Natural killer cell treated with Interleukin-12 subunit alpha and Interleukin-12 subunit beta and Interleukin-15 and Interleukin-18, amount 100 ng/mL, for 72 hours (primary cell): ENCODE results near the gene TNK2. TPM values are rescaled to one million over a fixed set of nuclear protein-coding genes. Genes with fewer than 3 reads are reported as not detected.
A peak's percentile ranks its signal among the peaks of the same experiment; 100 is the strongest.
"Not testable (repeated sequence)": the region's sequence is repeated elsewhere in the genome, so short reads cannot be mapped to it uniquely, and the experiment has no call there.

Source experiments
- ATAC-seq, 2 donors: fragments of 150-1000 bp; cut with Tn5 transposase in 1 of 2; sonication (Bioruptor Pico), chemical (Tn5 transposase) in 1 of 2; 2 replicates each; pipeline ENCODE4 v1.10.0; 2021
- DNase-seq: peaks from one replicate; pipeline ENCODE4 v3.0.0; 2022; ENCODE audit warnings: low spot score
- H3K27ac Mint-ChIP-seq, 2 donors: 1 replicate in 1 of 2; 2 replicates in 1 of 2; pipeline ENCODE4 v1.8.0; 2022; ENCODE audit warnings: mixed read lengths in 2 of 2, mild to moderate bottlenecking in 1 of 2, moderate library complexity in 1 of 2
- H3K27me3 Mint-ChIP-seq, 2 donors: 1 replicate in 1 of 2; 2 replicates in 1 of 2; pipeline ENCODE4 v1.8.0; 2022; ENCODE audit warnings: mixed read lengths in 2 of 2
- H3K36me3 Mint-ChIP-seq: one replicate; pipeline ENCODE4 v1.8.0; 2022; ENCODE audit warnings: mixed read lengths
- H3K4me1 Mint-ChIP-seq, 2 donors: 1 replicate in 1 of 2; 2 replicates in 1 of 2; pipeline ENCODE4 v1.8.0; 2022; ENCODE audit warnings: low read depth in 2 of 2, mixed read lengths in 2 of 2, mild to moderate bottlenecking in 1 of 2
- H3K4me3 Mint-ChIP-seq: one replicate; pipeline ENCODE4 v1.8.0; 2022; ENCODE audit warnings: mixed read lengths
- H3K9me3 Mint-ChIP-seq: 2 replicates; pipeline ENCODE4 v1.8.0; 2022; ENCODE audit warnings: mixed read lengths
- total RNA-seq, 2 donors: library from RNA; stranded (reverse); gene quantifications; one replicate each; pipeline ENCODE4 v1.2.3, GENCODE V29; 2022

TNK2 gene
- 100 to 1,000 TPM in 1 of 2 donors, 10 to 100 TPM in 1; 63.5 to 116 TPM for total RNA-seq

DNA sequence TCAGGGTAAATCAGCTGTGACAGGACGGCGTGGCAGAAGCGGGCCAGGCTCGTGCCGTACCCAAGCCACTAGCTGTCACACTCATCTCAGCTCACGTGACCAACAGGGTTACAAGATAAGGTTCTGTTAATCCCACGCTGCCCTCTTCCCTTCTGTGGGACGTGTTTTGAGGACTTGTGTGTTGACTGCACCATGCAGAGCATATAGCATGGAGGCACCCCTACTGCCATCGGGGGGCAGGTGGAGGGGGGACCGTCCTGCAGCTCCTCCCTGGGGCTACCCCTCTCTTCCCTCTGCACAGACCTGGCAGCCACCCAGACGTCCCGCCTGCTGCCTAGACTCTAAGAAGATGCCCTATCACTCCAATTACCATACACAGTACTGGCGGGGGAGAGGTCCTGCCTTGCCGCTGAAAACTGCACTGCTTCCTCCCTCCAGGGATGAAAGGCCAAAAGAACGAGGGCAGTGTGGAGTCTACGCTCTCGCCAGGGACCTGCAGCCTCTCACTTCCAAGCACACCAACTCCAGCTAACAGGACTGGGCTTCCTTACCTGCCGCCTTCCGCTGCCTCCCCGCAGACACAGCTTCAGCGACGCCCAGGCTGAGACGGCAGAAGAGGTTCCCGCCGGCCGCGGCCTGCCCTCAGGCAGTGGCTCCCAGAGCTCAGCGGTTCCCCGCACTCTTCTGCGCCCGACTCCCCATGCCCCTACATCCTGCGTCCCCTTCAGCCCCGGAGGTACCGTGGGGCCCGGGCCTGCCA lies at the start of gene TNK2:
Gene TNK2 (minus strand): TSS at position 618 of the 760 bp plus-strand sequence. CDS start 19,963 bp downstream, outside the sequence.
- H3K4me1 Mint-ChIP-seq = peaks cover 41 to 48% of the 10 kb centered on the region in 2 donors
- ATAC-seq = peak; percentile 0 to 25

GRCh38 chr3:195956577-195956976 lies 48.2 kb upstream of the TNK2 start:
- H3K9me3 Mint-ChIP-seq = peaks cover 4% of the 10 kb centered on the region

More for the DNA sequence above, at the start of gene TNK2:
- no peaks in the 10 kb centered on the region for H3K27me3 Mint-ChIP-seq
- peak within 1 kb of the TSS; percentile 97 for H3K4me3 Mint-ChIP-seq
- no peaks in the 10 kb centered on the region for H3K36me3 Mint-ChIP-seq
- DNase-seq = peak; percentile 69
- peak within 1 kb of the TSS; percentile 96 to 98 for H3K27ac Mint-ChIP-seq
- H3K9me3 Mint-ChIP-seq = no peaks in the 10 kb centered on the region

GRCh38 chr3:195955416-195955841 lies 47.1 kb upstream of the TNK2 start:
- H3K27ac Mint-ChIP-seq = peak overlapping the region; percentile 21 to 73
- H3K4me1 Mint-ChIP-seq = peaks cover 6 to 13% of the 10 kb centered on the region in 2 donors
- peak overlapping the region; percentile 76 for H3K4me3 Mint-ChIP-seq
- H3K36me3 Mint-ChIP-seq, H3K9me3 Mint-ChIP-seq, H3K27me3 Mint-ChIP-seq, ATAC-seq, DNase-seq: not testable (repeated sequence)

More at GRCh38 chr3:195956577-195956976, 48.2 kb upstream of the TNK2 start:
- Mint-ChIP-seq H3K4me1 (peaks cover 17 to 23% of the 10 kb centered on the region in 2 donors), H3K27ac (peak overlapping the region; percentile 21 to 73), H3K36me3 (peaks cover 10% of the 10 kb centered on the region), H3K27me3 (no peaks in the 10 kb centered on the region), H3K4me3 (no peak overlapping the region)
- DNase-seq = no peak
- no peak for ATAC-seq

- Mint-ChIP-seq H3K4me3 (peak overlapping the region; percentile 54), H3K27ac (peak overlapping the region in 1 of 2 donors; percentile 47), H3K4me1 (peaks cover 6 to 13% of the 10 kb centered on the region in 2 donors)
- not testable (repeated sequence) for H3K9me3 Mint-ChIP-seq, H3K36me3 Mint-ChIP-seq, DNase-seq, H3K27me3 Mint-ChIP-seq
- ATAC-seq = peak; percentile 45 to 52
Observed at GRCh38 chr3:195954752-195955119, 46.4 kb upstream of the TNK2 start.

DNA sequence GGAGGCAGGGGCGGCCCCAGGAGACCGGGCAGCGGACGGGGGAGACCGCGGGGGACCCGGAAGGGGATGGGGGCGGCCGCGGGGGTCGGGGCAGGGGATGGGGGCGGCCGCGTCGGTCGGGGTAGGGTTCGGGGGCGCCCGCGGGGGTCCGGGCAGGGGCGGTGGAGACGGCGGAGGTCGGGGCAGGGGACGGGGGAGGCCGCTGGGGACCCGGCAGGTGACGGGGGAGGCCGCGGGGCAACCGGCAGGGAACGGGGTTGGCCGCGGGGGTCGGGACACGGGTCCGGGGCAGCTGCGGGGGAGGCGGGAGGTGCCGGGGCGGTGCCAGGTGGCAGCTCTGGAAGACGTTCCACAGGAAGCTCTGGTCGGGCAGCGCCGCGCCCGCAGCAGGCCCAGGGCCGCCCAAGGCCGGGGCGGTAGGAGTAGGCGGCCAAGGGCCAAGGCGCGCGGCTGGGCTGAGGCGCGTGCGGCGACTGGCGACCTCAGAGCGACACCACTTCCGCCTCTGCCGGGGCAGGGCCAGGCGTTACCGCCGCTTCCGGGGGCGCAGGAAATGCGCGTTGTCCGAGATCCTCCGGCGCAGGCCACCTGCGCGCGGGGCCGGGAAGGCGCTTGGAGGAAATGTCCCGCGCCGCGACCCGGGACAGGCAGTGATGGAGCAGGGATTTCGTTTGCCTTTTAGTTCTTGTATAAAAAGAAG lies 45.9 kb upstream of the TNK2 start:
- not testable (repeated sequence) for H3K36me3 Mint-ChIP-seq, H3K27me3 Mint-ChIP-seq, H3K9me3 Mint-ChIP-seq
- Mint-ChIP-seq H3K27ac (peak overlapping the region in 1 of 2 donors; percentile 47), H3K4me3 (peak overlapping the region; percentile 54), H3K4me1 (peaks cover 5 to 11% of the 10 kb centered on the region in 2 donors)
- DNase-seq (peak; percentile 93), ATAC-seq (peak; percentile 99)

DNA sequence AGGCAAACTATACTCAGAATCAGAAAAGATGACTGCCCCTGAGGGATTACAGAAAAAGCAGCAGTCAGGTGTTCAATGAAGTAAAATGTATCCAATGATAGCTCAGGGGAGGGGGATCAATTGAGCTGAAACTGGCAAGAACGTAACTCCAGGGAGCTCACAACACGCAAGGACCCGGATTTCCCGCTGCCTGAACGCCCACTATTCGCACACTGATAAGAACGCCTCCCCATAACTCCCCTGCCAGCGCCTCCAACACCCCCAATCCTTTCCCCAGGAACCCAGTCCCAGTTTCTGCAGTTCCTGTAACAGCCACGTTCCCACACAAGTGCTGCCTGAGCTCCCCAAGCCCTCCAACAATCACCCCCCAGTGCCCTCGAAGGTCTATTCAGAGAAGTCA lies 44.2 kb upstream of the TNK2 start:
- H3K9me3 Mint-ChIP-seq, ATAC-seq, H3K36me3 Mint-ChIP-seq, H3K27me3 Mint-ChIP-seq, DNase-seq, H3K27ac Mint-ChIP-seq, H3K4me1 Mint-ChIP-seq, H3K4me3 Mint-ChIP-seq: not testable (repeated sequence)

DNA sequence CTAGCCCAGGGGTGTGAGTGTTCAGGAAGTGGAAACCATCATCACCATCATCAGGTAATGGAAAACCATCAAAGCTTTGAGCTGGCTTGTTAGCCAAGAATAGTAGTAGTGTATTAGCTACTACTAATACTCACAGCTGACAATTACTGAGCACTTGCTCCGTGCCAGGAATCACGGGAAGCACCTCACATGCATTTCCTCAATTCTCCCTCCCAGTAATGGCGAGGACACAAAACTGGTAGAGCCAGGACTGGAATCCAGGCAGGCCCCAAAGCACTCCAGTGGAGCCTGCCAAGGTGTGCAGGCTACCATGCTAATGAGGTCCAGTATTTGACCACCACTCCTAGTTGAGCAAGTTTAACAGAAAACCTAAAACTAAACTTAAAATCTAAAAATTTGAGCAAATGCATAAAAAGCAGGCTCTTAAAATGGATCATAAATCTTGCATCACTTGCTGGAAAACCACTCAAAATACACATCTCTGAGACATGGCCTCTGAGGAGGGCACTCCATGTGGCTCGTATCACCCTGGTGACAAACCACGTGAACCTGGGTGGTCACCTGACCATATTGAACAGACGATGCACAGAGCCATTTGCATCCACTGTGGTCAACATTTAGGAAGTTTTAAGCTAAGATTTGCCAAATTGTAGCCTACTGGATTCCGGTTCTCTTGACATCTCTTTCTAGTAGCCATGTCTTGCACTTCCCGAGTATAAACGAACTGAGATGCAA lies 43.3 kb upstream of the TNK2 start:
- not testable (repeated sequence) for H3K27ac Mint-ChIP-seq, H3K4me1 Mint-ChIP-seq, DNase-seq, ATAC-seq, H3K27me3 Mint-ChIP-seq, H3K4me3 Mint-ChIP-seq, H3K9me3 Mint-ChIP-seq, H3K36me3 Mint-ChIP-seq

DNA sequence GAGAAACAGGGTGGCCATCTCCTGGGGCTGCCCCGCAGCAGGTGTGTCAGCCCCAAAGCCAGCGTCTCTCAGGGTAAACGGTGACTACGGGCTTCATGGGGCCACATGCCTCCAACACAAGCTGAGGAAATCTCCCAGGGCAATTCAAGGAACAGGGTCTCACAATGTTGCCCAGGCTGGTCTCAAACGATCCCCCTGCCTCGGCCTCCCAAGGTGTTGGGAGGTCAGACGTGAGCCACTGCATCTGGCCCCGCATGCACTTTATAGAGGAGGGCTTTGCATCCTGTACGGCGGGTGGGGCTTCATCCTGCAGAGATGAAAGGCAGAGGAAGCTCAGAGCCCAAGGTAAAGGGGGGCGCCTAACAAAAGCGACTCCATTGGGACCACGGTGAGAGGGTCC lies 42.4 kb upstream of the TNK2 start:
- H3K27me3 Mint-ChIP-seq, H3K4me1 Mint-ChIP-seq, DNase-seq, H3K9me3 Mint-ChIP-seq, H3K36me3 Mint-ChIP-seq, H3K27ac Mint-ChIP-seq, H3K4me3 Mint-ChIP-seq, ATAC-seq: not testable (repeated sequence)

DNA sequence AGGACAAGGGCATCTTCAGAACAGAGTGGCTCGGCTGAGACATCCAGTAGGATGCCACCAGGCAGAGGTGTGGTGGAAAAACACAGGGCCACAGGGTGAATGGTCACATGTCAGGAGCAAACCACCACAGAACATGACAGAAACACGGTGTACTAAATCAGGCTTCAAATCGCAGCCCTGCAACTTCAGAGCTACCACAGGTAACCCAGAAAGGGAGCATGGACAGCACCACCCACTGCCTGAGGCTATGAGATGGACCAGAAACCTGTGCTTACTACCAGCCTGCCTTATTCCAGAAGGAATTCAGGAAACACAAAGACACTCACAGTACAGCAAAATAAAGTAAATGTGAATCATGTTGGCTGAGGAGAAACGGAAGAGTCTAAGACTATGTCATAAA lies 41.8 kb upstream of the TNK2 start:
- not testable (repeated sequence) for H3K4me1 Mint-ChIP-seq, ATAC-seq, H3K9me3 Mint-ChIP-seq, DNase-seq, H3K4me3 Mint-ChIP-seq, H3K27ac Mint-ChIP-seq, H3K36me3 Mint-ChIP-seq, H3K27me3 Mint-ChIP-seq

GRCh38 chr3:195946910-195947699 lies 38.8 kb upstream of the TNK2 start:
- not testable (repeated sequence) for H3K27ac Mint-ChIP-seq, DNase-seq, ATAC-seq, H3K9me3 Mint-ChIP-seq, H3K4me3 Mint-ChIP-seq, H3K27me3 Mint-ChIP-seq, H3K36me3 Mint-ChIP-seq
- peaks cover 7 to 19% of the 10 kb centered on the region in 2 donors for H3K4me1 Mint-ChIP-seq

GRCh38 chr3:195941265-195941815 lies 33.0 kb upstream of the TNK2 start:
- DNase-seq, H3K4me3 Mint-ChIP-seq, H3K27me3 Mint-ChIP-seq, H3K9me3 Mint-ChIP-seq, H3K27ac Mint-ChIP-seq, ATAC-seq: not testable (repeated sequence)
- Mint-ChIP-seq H3K4me1 (peaks cover 4 to 23% of the 10 kb centered on the region in 2 donors), H3K36me3 (peaks cover 11% of the 10 kb centered on the region)

GRCh38 chr3:195940806-195941205 lies 32.5 kb upstream of the TNK2 start:
- not testable (repeated sequence) for ATAC-seq, H3K4me3 Mint-ChIP-seq, H3K9me3 Mint-ChIP-seq, H3K27ac Mint-ChIP-seq, DNase-seq, H3K27me3 Mint-ChIP-seq
- peaks cover 4 to 23% of the 10 kb centered on the region in 2 donors for H3K4me1 Mint-ChIP-seq
- peaks cover 11% of the 10 kb centered on the region for H3K36me3 Mint-ChIP-seq
